GM10248 (cell line): Measurements from ENCODE around the gene CEP128.

Source experiments
- CTCF ChIA-PET: fragments of 300-600 bp; sonication (Branson Sonifier 250); formaldehyde crosslinking; extraction: SDS; loops from one replicate; lab custom pipeline; 2021; ENCODE audit warnings: antibody characterized with exemption; lab: Yijun Ruan, JAX
- POLR2A ChIA-PET: fragments of 350-650 bp; sonication (Branson Sonifier 250); formaldehyde crosslinking; extraction: SDS; loops from one replicate; lab custom pipeline; 2020; ENCODE audit warnings: antibody characterized with exemption; lab: Yijun Ruan, JAX
- DNase-seq: peaks from one replicate; pipeline ENCODE4 v3.0.0; 2012; ENCODE audit errors: extremely low spot score
- CTCF ChIP-seq: IDR thresholded peaks from 2 replicates; pipeline ENCODE4 v1.5.1; 2012; ENCODE audit warnings: mild to moderate bottlenecking, low read depth; ENCODE audit errors: extremely low read depth, missing control alignments, control extremely low read depth

CEP128 gene

GRCh38 chr14:80624581-80624980, 317.0 kb downstream of the CEP128 start:
- no peak for TF ChIP-seq CTCF
- no peak for DNase-seq
- POLR2A ChIA-PET: no interaction called here
- CTCF ChIA-PET: no interaction called here

- DNase-seq: peak; percentile 17
- ChIA-PET CTCF (interaction anchor here (1.1 kb wide), 1 partner anchor 13 kb away, joined by 3 read pairs; no protein-coding TSS in a partner anchor), POLR2A (no interaction called here)
- no peak for TF ChIP-seq CTCF
Observed at GRCh38 chr14:80621701-80622100, 319.8 kb downstream of the CEP128 start.

- DNase-seq: no peak
- no peak for TF ChIP-seq CTCF
- POLR2A ChIA-PET: no interaction called here
- CTCF ChIA-PET: no interaction called here
Observed at GRCh38 chr14:80620434-80620833, 321.1 kb downstream of the CEP128 start.

GRCh38 chr14:80618751-80619329, 322.7 kb downstream of the CEP128 start:
- DNase-seq: no peak
- CTCF ChIA-PET: interaction anchor here (1.0 to 1.4 kb wide), 2 partner anchors 32 to 563 kb away, joined by 3 to 4 read pairs; no protein-coding TSS in a partner anchor
- no peak for TF ChIP-seq CTCF
- POLR2A ChIA-PET: no interaction called here

DNA sequence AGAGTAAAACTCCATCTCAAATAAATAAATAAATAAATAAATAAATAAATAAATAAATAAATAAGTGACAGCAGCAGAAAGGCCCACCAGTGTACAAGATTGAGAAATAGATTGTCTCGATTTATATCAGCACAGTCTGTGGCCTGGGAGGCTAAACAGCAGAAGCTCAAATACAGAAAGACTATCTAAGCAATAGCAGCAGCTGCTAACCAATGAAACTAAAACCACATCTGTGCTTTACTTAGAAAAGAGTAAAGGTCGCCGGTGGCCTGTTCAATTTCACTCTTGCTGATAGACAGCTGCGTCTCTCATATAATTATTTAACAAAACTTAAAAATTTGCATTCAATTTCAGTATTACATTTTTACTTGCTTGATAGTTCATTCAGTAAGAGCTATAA, 325.7 kb downstream of the CEP128 start:
- CTCF ChIA-PET: interaction anchor here (1.8 kb wide), 1 partner anchor 13 kb away, joined by 5 read pairs; no protein-coding TSS in a partner anchor
- peak; percentile 48 for DNase-seq
- POLR2A ChIA-PET: no interaction called here
- TF ChIP-seq CTCF: no peak

- no peak for TF ChIP-seq CTCF
- ChIA-PET POLR2A (no interaction called here), CTCF (interaction anchor here (1.0 to 2.3 kb wide), 3 partner anchors 9 to 23 kb away, joined by 3 to 9 read pairs (median 4); no protein-coding TSS in a partner anchor)
- no peak for DNase-seq
Observed at GRCh38 chr14:80609055-80609454, 332.5 kb downstream of the CEP128 start.
